ENCODE data around the gene ZFP36L2.

The ZFP36L2 gene

DNA sequence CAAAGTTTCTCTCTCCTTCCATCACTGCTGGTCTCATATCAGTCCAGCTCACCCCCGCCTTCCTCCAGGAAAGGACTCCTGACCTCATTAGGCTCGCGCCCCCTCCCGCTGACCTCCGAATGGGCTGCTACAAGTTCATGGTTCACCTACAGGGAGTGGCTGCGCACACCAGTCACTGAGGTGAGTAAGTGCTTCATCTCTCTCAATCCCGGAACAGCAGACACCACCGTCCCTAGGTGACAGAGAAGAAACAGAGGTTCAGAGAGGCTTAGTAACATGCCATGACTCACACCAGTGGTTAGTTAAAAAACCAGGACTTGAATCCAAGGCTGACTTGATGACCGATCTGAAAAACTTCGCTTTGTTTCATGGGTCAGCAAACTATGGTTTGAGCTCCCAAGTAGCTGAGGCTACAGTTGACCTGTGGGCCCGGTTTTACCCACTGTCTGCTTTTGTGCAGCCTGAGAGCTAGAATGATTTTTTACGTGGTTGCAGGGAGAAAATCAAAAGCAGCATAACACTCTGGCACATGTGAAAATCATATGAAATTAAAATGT lies 42.0 kb downstream of the ZFP36L2 start:
- DNase-seq: peak; percentile 24

GRCh38 chr2:43183743-43184142 lies 42.7 kb downstream of the ZFP36L2 start:
- DNase-seq: no peak

DNA sequence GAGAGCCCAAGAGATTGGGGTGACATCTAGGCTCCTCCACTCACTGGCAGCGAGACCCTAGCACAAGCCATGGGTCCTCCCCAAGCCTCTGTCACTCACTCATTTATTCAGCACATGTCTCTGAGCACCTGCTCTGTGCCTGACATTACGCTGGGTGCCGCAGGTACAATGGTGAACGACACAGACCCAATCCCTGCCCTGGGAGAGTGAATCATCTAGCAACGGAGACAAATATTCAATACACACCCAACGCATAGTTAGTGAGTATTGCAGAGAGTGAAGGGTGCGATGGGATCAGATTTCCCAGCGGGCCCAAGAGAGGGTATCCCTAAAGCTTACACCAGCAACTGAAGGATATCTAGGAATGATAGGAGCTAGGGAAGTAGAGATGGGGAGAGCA lies 45.5 kb downstream of the ZFP36L2 start:
- no peak for DNase-seq

GRCh38 chr2:43179942-43180341 lies 46.5 kb downstream of the ZFP36L2 start:
- DNase-seq: no peak

- DNase-seq: peak; percentile 90
Observed at GRCh38 chr2:43178602-43179542, 47.5 kb downstream of the ZFP36L2 start.

DNA sequence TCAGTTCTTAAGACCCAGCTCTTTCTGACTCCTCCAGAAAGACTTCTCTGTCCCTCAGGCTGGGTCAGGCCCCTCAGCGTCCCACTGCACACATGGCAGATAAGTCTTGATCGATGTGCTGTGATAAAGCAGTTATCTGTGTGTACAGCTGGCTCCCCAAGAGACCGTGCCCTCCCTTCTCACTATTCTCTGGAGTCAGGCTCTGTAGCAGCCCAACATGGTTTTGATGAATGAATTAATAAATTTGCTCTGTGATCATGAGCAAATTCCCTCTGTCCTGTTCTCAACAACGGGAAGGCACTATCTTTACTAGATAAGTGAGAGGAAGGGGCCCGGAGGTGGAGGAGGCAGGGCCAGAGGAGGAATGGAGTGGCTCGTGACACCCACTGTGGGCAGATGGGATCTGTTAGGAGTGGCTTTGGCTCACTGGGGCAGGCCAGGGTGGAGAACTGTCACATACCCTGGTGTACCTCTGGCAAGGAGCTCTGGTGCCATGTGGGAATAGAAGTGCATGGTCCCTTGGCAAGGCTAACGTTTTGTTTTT lies 48.3 kb downstream of the ZFP36L2 start:
- DNase-seq: no peak

DNA sequence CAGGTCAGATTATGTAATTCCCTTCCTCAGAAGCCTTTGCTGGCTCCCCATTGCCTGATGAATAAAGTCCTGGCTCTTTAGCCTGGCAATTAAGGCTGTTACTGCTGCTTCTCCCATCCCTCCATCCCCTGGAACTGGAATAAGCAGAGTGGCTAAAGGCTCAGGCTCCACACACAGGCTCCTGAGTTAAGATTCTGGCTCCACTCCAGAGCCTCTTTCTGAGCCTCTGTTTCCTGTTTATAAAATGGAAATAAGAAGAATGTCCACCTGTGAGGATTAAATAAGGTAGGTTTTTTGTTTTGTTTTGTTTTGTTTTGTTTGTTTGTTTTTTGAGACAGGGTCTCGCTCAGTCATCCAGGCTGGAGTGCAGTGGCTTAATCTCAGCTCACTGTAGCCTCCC lies 50.0 kb downstream of the ZFP36L2 start:
- DNase-seq: no peak

- DNase-seq: no peak
Observed at GRCh38 chr2:43175876-43176275, 50.5 kb downstream of the ZFP36L2 start.

DNA sequence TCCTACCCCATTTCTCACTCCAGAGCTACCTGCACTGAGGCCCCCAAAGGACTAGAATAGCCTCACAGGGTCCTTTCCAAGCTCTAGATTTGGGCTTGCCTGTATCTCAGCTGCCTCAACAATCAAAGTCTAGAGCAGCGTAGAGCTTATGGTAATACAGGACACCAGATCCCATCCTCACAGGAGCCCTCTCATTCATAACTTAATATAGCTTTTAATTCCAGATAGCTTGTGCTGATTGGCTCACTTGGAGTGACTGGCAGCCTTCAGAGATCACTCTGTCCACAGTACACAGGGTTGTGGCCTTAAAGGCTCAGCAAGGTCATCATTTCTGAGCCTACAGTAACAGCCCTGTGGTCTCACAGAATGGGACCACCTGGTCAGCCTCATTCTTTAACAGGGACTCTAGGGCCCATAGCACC lies 51.4 kb downstream of the ZFP36L2 start:
- no peak for DNase-seq

DNA sequence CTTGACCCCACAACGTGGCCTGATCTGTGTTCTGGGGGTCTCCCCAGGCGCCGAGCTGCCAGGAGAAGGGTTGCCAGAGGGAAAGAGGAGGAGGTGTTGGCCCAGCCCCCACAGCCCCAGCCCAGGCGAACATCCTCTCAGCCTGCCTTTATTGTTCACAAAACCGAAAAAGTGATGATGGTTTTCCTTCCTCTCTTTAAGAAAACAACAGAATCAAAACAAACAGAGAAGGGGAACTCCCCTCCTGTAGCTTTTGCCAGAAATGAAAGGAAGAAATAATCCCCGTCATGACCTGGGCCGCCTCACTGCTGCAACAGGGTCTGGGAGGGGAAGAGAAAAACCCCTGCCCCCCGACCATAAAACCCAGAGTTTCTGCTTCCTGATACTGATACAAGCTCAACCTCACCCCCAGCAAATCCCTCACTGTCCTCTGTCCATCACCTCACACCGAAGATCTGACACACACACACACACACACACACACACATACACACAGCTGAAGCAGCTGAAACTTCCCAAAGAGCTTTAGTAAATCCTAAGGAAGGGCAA lies 52.0 kb downstream of the ZFP36L2 start:
- no peak for DNase-seq
